IPS DF 6.9 (cell line): ENCODE results near the gene SKP2.
"Not testable (repeated sequence)": the region's sequence is repeated elsewhere in the genome, so short reads cannot be mapped to it uniquely, and the experiment has no call there.

Experiments used
- DNase-seq: peaks from one replicate; pipeline ENCODE4 v3.0.0-alpha.2; 2013; ENCODE audit warnings: low read depth, low spot score
- H3K27ac ChIP-seq: one replicate; pipeline ENCODE4 v1.5.1; 2013; ENCODE audit warnings: low read length, control low read depth
- H3K27me3 ChIP-seq: 2 replicates; pipeline ENCODE4 v1.6.1; 2013; ENCODE audit warnings: mild to moderate bottlenecking, low read length; ENCODE audit not compliant: control insufficient read depth, insufficient read depth
- H3K36me3 ChIP-seq: 2 replicates; pipeline ENCODE4 v1.6.1; 2013; ENCODE audit warnings: low read length; ENCODE audit not compliant: control insufficient read depth, insufficient read depth
- H3K4me1 ChIP-seq: 2 replicates; pipeline ENCODE4 v1.6.1; 2013; ENCODE audit warnings: low read length; ENCODE audit not compliant: control insufficient read depth, insufficient read depth
- H3K4me3 ChIP-seq: 2 replicates; pipeline ENCODE4 v1.5.1; 2013; ENCODE audit warnings: mild to moderate bottlenecking, low read length
- H3K9me3 ChIP-seq: 2 replicates; pipeline ENCODE4 v1.6.1; 2013; ENCODE audit warnings: low read length, inconsistent platforms; ENCODE audit not compliant: control insufficient read depth, insufficient read depth
- WGBS: extraction: QIAGEN DNeasy Blood & Tissue Kit; methylation state at CpG from one replicate; pipeline ENCODE4 v1.1.7; 2013; ENCODE audit warnings: mixed read lengths, missing lambda C conversion rate; ENCODE audit not compliant: insufficient read length, insufficient coverage; 5-methylcytosine and 5-hydroxymethylcytosine counted together

SKP2 gene

DNA sequence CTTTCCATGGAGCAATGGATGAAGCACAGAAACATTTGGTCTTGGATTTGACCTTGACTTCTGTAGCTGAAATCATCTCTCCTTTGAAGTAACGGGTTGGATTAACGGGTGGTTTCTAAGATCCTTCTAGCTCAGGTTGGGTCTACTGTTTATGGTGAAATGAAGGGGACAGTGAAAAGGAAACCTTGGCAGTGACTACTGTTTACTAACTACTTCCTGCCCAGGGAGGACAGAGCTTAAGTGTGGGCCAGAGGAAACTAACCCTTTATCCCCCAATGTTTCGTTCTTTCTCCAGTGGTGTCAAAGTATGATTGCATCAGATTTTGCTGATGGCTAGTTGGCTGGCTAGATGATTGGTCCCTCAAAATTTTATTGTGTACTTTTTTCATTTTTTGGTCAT is 22.2 kb downstream of the SKP2 start:
- H3K27me3 ChIP-seq = no peaks in the 10 kb centered on the region
- no peaks in the 10 kb centered on the region for H3K4me1 ChIP-seq
- H3K27ac ChIP-seq = no peak overlapping the region
- H3K36me3 ChIP-seq = peaks cover 2% of the 10 kb centered on the region; the same call in 1 of the 2 replicates
- no peaks in the 10 kb centered on the region for H3K9me3 ChIP-seq
- no peak overlapping the region for H3K4me3 ChIP-seq
- no peak for DNase-seq
- no CpG with 5 or more reads among the region's 3 CpGs for WGBS

DNA sequence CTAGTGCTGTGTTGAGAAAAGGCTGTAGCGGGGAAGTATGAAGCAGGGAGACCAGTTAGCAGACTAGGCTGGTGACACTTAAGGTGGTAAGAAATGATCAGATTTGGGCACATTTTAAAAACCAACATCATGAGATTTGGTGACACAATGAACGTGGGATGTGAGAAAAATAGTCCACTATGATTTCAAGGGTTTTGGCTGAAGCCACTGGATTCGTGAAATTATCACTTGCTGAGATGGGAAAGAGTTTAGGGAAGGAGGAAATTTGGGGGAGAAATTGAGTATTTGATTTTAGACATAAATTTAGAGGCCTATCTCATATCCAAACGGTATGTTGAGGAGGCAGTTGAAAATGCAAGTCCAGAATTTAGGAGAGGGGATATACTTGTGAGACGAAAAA is 23.1 kb downstream of the SKP2 start:
- Histone ChIP-seq H3K27ac (no peak overlapping the region), H3K36me3 (peaks cover 2% of the 10 kb centered on the region; the same call in 1 of the 2 replicates), H3K4me1 (no peaks in the 10 kb centered on the region), H3K9me3 (no peaks in the 10 kb centered on the region), H3K4me3 (no peak overlapping the region), H3K27me3 (no peaks in the 10 kb centered on the region)
- no CpG with 5 or more reads among the region's 5 CpGs for WGBS
- no peak for DNase-seq

DNA sequence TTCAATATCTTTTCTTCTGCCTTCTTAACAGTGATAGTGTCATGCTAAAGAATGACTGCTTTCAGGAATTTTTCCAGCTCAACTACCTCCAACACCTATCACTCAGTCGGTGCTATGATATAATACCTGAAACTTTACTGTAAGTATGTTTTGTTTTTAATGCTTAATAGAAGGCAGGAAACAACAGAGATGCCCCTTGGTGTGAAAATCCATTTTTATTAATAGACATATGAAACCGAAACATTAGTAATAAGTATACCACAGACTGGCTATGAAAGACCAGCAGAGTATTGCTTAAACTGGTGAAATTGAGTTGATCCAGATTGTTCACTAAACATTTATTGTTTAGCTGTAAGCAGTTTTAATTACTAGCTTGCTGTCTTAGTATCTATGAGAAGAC is 25.2 kb downstream of the SKP2 start:
- Histone ChIP-seq H3K27ac (no peak overlapping the region), H3K27me3 (no peaks in the 10 kb centered on the region), H3K4me1 (no peaks in the 10 kb centered on the region), H3K4me3 (no peak overlapping the region), H3K36me3 (peaks cover 2% of the 10 kb centered on the region; the same call in 1 of the 2 replicates), H3K9me3 (no peaks in the 10 kb centered on the region)
- DNase-seq = no peak
- WGBS = no CpG with 5 or more reads among the region's 2 CpGs

DNA sequence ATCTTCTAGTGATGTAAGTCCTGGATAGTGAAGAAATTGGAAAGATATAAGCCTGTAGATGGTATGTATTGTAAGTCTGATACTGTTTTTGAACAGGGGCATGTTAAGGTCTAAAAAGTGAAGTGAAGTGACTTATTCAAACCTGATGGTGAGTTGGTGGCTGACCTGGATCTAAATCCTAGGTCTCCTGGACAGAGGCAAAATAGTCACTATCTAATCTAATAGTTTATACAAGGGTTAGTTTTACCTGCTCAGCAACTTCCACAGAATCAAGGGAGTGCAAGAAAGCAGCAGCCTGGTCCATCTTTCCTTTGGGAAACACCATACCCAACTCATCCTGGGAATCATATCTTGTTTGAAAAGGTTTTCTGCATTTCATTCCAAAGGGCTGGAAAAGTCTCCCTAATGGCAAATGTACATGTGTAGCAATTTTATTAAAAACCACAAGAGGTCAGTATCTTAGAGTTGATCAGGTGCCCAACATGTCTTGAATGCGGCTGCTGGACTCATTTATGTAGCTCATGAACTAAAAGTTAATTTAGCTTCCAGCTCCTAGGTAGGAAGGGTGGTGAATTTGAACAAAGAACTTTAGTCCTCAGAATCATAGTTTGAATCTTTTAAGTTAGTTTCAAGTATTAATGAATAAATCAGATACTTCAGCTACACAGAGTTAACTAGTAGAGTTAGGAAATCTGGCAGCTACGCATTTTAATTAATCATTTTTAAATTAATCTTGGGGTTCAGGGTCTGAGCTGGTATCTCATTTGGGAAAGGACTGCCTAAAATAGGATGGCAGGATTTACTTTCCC is 26.0 kb downstream of the SKP2 start:
- no peak for DNase-seq
- WGBS = no CpG with 5 or more reads among the region's 2 CpGs
- Histone ChIP-seq H3K27me3 (no peaks in the 10 kb centered on the region), H3K36me3 (peaks cover 2% of the 10 kb centered on the region; the same call in 1 of the 2 replicates), H3K9me3 (no peaks in the 10 kb centered on the region), H3K4me1 (no peaks in the 10 kb centered on the region), H3K4me3 (no peak overlapping the region), H3K27ac (no peak overlapping the region)

DNA sequence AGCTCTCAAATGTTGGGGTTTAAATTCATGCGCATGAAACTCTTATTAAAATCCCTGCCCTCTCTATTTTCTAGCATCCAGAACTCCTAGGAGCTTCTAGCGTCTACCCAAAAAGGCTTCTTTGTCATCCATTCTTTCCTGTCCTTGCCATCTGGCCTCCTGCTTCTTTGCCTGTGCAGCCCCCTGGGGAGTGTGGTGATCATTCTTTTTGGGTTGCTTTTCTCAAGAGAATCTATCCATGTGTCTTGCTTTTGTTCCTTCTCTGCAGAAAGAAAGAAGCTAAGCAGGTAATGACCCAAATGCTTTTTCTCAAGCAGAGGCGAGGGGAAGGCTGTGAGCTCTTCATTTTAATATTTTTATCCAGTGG is 26.6 kb downstream of the SKP2 start:
- no peak for DNase-seq
- H3K36me3 ChIP-seq = peaks cover 2% of the 10 kb centered on the region; the same call in 1 of the 2 replicates
- no CpG with 5 or more reads among the region's 3 CpGs for WGBS
- H3K9me3 ChIP-seq = no peaks in the 10 kb centered on the region
- no peaks in the 10 kb centered on the region for H3K4me1 ChIP-seq
- no peak overlapping the region for H3K4me3 ChIP-seq
- H3K27me3 ChIP-seq = no peaks in the 10 kb centered on the region
- no peak overlapping the region for H3K27ac ChIP-seq

DNA sequence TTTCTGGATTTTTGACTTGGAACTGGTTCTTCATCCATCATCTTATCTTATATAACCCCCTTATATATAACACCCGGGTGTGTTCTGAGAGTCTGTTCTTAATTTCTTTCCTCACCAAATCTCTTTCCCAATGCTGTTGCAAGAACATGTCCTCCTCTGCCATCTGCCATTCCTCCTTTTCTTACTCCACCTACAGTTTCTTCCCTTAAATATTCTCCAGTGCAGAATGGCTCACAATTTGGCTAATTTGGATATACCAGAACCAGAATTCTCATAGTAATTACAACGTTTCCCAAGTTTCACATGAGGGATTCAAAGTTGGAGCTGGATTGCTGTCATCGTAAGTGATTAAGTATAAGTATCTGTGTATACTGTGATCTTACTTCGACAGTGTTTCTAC is 28.0 kb downstream of the SKP2 start:
- Histone ChIP-seq H3K4me3 (no peak overlapping the region), H3K9me3 (no peaks in the 10 kb centered on the region), H3K27me3 (no peaks in the 10 kb centered on the region), H3K36me3 (no peaks in the 10 kb centered on the region; the same call in 1 of the 2 replicates), H3K27ac (no peak overlapping the region), H3K4me1 (no peaks in the 10 kb centered on the region)
- WGBS = no CpG with 5 or more reads among the region's 4 CpGs
- no peak for DNase-seq

DNA sequence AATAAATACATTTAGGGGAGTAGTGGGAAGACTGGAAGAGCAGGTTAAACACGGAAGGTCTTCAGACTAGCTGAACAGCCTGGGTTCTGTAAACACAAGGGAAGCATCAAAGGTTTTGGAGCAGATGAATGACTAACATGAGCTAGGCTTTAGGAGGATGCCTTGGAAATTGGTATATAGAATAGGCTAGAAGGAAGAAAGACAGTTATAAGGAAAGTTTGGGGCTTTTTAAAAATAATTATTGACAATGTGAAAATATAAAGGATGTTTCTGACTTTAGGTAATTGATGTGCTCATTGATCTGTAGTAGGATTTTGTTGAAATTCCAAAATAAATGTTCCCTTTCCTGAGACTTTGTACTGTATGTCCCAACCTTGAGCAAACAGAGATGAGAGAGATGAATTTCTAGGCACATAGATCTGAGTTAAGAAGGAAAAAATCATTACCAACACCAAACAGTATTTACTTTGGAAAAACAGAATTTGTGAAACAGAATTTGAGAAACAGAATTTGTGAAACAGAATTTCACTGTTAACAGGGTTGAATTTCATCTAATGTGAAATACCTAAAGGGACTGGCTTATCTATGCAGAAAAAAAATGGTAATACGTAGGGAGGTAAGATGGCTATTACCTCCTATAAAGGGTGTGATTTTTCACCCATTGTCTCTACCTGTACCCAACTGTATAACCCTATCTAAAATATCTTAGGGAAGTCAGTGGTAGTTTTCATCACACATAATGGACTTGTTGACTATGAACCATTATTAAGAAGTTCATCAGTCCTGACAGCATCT is 28.8 kb downstream of the SKP2 start:
- H3K4me3 ChIP-seq = no peak overlapping the region
- no peak overlapping the region for H3K27ac ChIP-seq
- no peak for DNase-seq
- H3K4me1 ChIP-seq = no peaks in the 10 kb centered on the region
- no CpG with 5 or more reads among the region's 2 CpGs for WGBS
- H3K9me3 ChIP-seq = no peaks in the 10 kb centered on the region
- no peaks in the 10 kb centered on the region for H3K27me3 ChIP-seq
- H3K36me3 ChIP-seq = no peaks in the 10 kb centered on the region; the same call in 1 of the 2 replicates

DNA sequence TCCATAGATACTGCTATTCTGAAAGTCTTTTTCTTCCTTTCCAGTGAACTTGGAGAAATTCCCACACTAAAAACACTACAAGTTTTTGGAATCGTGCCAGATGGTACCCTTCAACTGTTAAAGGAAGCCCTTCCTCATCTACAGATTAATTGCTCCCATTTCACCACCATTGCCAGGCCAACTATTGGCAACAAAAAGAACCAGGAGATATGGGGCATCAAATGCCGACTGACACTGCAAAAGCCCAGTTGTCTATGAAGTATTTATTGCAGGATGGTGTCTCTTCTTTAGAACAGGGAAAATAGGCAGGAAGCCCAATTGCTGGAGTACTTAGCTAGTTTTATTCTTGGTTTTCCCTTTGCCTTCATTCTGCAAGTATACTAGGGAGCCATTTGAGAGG is 29.9 kb downstream of the SKP2 start:
- Histone ChIP-seq H3K36me3 (no peaks in the 10 kb centered on the region; the same call in 1 of the 2 replicates), H3K4me3 (no peak overlapping the region), H3K9me3 (no peaks in the 10 kb centered on the region), H3K27ac (no peak overlapping the region), H3K4me1 (no peaks in the 10 kb centered on the region), H3K27me3 (no peaks in the 10 kb centered on the region)
- DNase-seq = no peak
- WGBS = no CpG with 5 or more reads among the region's 2 CpGs

DNA sequence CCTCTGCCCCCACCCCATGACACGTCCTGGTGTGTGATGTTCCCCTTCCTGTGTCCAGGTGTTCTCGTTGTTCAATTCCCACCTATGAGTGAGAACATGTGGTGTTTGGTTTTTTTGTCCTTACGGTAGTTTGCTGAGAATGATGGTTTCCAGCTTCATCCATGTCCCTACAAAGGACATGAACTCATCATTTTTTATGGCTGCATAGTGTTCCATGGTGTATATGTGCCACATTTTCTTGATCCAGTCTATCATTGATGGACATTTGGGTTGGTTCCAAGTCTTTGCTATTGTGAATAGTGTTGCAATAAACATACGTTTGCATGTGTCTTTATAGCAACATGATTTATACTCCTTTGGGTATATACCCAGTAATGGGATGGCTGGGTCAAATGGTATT is 32.5 kb downstream of the SKP2 start:
- no CpG with 5 or more reads among the region's 4 CpGs for WGBS
- H3K36me3 ChIP-seq, H3K4me1 ChIP-seq, H3K9me3 ChIP-seq, H3K27ac ChIP-seq, DNase-seq, H3K27me3 ChIP-seq, H3K4me3 ChIP-seq: not testable (repeated sequence)

DNA sequence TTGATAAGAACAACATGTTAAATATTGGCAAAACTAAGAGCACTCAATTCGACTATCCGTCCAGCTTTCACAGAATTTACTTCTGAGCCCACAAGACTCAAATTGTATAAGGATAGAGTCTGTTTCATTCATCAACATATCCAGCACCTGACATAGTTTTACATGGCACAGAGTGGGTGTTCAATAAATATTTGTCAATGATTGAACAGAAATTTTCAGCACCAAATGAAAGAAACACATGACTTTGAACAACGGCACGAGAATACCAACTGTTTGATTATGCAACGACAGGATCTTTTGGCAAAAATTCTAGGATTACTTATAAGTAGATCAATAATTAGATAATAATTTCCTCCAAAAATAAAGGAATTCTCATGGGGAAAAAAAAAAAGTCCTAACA is 41.8 kb downstream of the SKP2 start:
- Histone ChIP-seq H3K4me1 (no peaks in the 10 kb centered on the region), H3K9me3 (no peaks in the 10 kb centered on the region), H3K27ac (no peak overlapping the region), H3K4me3 (no peak overlapping the region), H3K27me3 (no peaks in the 10 kb centered on the region), H3K36me3 (no peaks in the 10 kb centered on the region)
- DNase-seq = no peak
- WGBS = no CpG with 5 or more reads among the region's 5 CpGs
